Measurements from ENCODE around the gene MKRN1. TPM values are rescaled to one million over a fixed set of nuclear protein-coding genes. Genes with fewer than 3 reads are reported as not detected.
"Not testable (repeated sequence)": the region's sequence is repeated elsewhere in the genome, so short reads cannot be mapped to it uniquely, and the experiment has no call there.

The MKRN1 gene
- total RNA-seq, 4 donors from 2014 or later, result 66.6 to 122 (median 87.5) TPM

GRCh38 chr7:140416560-140416959, 62.7 kb downstream of the MKRN1 start:
- WGBS, 2 donors (ENCODE audit: low coverage in 1 of 2), result 67 to 80% methylated on average over 1 to 2 of the region's 8 CpGs
- no peaks in the 10 kb centered on the region for H3K36me3 ChIP-seq
- peaks cover 10% of the 10 kb centered on the region for H3K27me3 ChIP-seq
- no peaks in the 10 kb centered on the region for H3K9me3 ChIP-seq
- no peak overlapping the region for H3K27ac ChIP-seq
- ATAC-seq, result no peak
- TF ChIP-seq EP300 (IDR thresholded peaks at IDR 0.05), result no peak
- no peak for TF ChIP-seq POLR2A (IDR thresholded peaks at IDR 0.05)
- TF ChIP-seq CTCF (IDR thresholded peaks at IDR 0.05), result no peak
- TF ChIP-seq POLR2AphosphoS5 (IDR thresholded peaks at IDR 0.05), result no peak
- no peaks in the 10 kb centered on the region for H3K4me1 ChIP-seq
- H3K4me3 ChIP-seq, result no peak overlapping the region

GRCh38 chr7:140415816-140416215, 63.5 kb downstream of the MKRN1 start:
- H3K4me1 ChIP-seq, H3K4me3 ChIP-seq, H3K27ac ChIP-seq, ATAC-seq, H3K9me3 ChIP-seq, H3K36me3 ChIP-seq: not testable (repeated sequence)
- 86% methylated on average over 7 of the region's 9 CpGs; no CpG with 5 or more reads in 1 of the 2 donors for WGBS, 2 donors (ENCODE audit: low coverage in 1 of 2)
- peaks cover 10% of the 10 kb centered on the region for H3K27me3 ChIP-seq

- Histone ChIP-seq H3K27ac (no peak overlapping the region), H3K27me3 (peaks cover 10% of the 10 kb centered on the region), H3K4me1 (no peaks in the 10 kb centered on the region), H3K9me3 (no peaks in the 10 kb centered on the region), H3K36me3 (no peaks in the 10 kb centered on the region), H3K4me3 (no peak overlapping the region)
- no peak for ATAC-seq
- WGBS, 2 donors (ENCODE audit: low coverage in 1 of 2), result 83 to 91% methylated on average over 1 to 3 of the region's 3 CpGs
- TF ChIP-seq CTCF (IDR thresholded peaks at IDR 0.05), result no peak
- no peak for TF ChIP-seq POLR2A (IDR thresholded peaks at IDR 0.05)
- TF ChIP-seq EP300 (IDR thresholded peaks at IDR 0.05), result no peak
- TF ChIP-seq POLR2AphosphoS5 (IDR thresholded peaks at IDR 0.05), result no peak
Measured at GRCh38 chr7:140415361-140415760, 63.9 kb downstream of the MKRN1 start.

- Histone ChIP-seq H3K27me3 (peaks cover 38% of the 10 kb centered on the region), H3K4me3 (peak overlapping the region in 1 of 2 donors; percentile 33), H3K9me3 (no peaks in the 10 kb centered on the region), H3K4me1 (peaks cover 0 to 8% (median 0%) of the 10 kb centered on the region in 3 donors), H3K36me3 (no peaks in the 10 kb centered on the region), H3K27ac (no peak overlapping the region)
- ATAC-seq, result no peak
- 32 to 80% methylated on average over 1 to 3 of the region's 3 CpGs for WGBS, 2 donors (ENCODE audit: low coverage in 1 of 2)
- no peak for TF ChIP-seq CTCF (IDR thresholded peaks at IDR 0.05)
- TF ChIP-seq POLR2A (IDR thresholded peaks at IDR 0.05), result no peak
- TF ChIP-seq EP300 (IDR thresholded peaks at IDR 0.05), result no peak
- no peak for TF ChIP-seq POLR2AphosphoS5 (IDR thresholded peaks at IDR 0.05)
Measured at GRCh38 chr7:140404565-140405065, 74.7 kb downstream of the MKRN1 start.

- Histone ChIP-seq H3K9me3 (no peaks in the 10 kb centered on the region), H3K4me1 (peaks cover 0 to 8% (median 0%) of the 10 kb centered on the region in 3 donors), H3K27ac (no peak within 1 kb of the TSS), H3K36me3 (no peaks in the 10 kb centered on the region), H3K27me3 (peaks cover 38% of the 10 kb centered on the region), H3K4me3 (peak within 1 kb of the TSS in 1 of 2 donors; percentile 33)
- 8 to 18% methylated on average over 10 to 12 of the region's 22 CpGs for WGBS, 2 donors (ENCODE audit: low coverage in 1 of 2)
- ATAC-seq, result no peak
- TF ChIP-seq POLR2AphosphoS5 (IDR thresholded peaks at IDR 0.05) (no peak), EP300 (IDR thresholded peaks at IDR 0.05) (no peak), CTCF (IDR thresholded peaks at IDR 0.05) (no peak), POLR2A (IDR thresholded peaks at IDR 0.05) (no peak)
Measured at GRCh38 chr7:140403878-140404564, 75.3 kb downstream of the MKRN1 start, which contains the start of gene RAB19. TSS of gene RAB19 (plus strand) at chr7:140404058. CDS start at chr7:140407647, 3,589 bp downstream.

Other genes with a start within 250 kb of the MKRN1 start
- gene SLC37A3, start 81.0 kb downstream of the MKRN1 start, total RNA-seq, result 10 to 100 TPM; 35.2 to 87.2 (median 52.7) TPM
- not detected for gene RAB19, start 75.4 kb downstream of the MKRN1 start, total RNA-seq
- 10 to 100 TPM; 25.2 to 83.5 (median 46.5) TPM for gene DENND2A, start 161.3 kb upstream of the MKRN1 start, total RNA-seq
- gene ADCK2, start 193.4 kb upstream of the MKRN1 start, total RNA-seq, result 10 to 100 TPM; 14.5 to 33.4 (median 22.4) TPM
- gene NDUFB2, start 217.2 kb upstream of the MKRN1 start, total RNA-seq, result 100 to 1,000 TPM; 187 to 472 (median 345) TPM